CMK (cell line): Measurements from ENCODE around the gene OR5B21.
A peak's percentile ranks its signal among the peaks of the same experiment; 100 is the strongest.

Experiments used
- DNase-seq: peaks from one replicate; pipeline ENCODE4 v3.0.0-alpha.2; 2010; ENCODE audit warnings: low read depth

OR5B21 gene

DNA sequence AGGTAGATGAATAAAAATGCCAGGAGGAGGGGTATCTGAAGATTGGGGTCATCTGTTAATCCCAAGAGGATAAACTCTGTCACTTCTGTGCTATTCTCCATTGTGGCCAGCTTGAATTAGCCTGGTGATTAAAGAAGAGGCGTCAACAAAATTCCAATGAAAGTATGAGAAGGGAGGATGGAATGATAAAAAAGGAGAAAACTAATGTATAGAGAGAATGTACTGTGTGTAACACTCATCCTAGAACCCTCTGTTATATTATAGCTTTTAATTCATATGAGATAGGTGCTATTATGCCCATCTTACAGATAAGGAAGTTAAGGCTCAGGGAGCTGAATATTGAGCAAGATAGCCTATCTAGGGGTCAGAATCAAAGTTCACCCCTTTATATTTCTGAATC, at the start of gene OR5B21:
Gene OR5B21, minus strand, starts transcription at position 101 of the 400 bp plus-strand sequence. Its CDS starts 0 bp downstream, at position 101.
- no peak for DNase-seq

DNA sequence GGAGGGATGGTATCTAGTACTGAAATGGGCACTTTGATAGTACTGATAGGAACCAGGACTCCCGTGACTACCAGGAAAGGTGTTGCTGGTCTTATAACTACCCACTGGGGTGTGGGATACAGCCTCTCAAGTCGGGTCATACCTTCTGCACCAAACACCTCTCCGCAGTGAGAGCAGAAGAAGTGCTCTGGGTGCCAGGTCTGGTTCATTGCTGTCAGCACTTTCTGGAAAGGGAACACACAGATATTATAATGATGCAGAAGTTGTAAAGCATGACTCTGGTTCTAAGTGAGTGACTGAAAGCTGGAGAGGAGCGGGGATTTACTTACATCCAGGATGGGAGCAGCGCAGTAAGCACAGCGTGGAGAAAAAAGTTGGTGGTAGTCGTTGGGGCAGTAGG, 41.7 kb upstream of the OR5B21 start:
- DNase-seq, result no peak

DNA sequence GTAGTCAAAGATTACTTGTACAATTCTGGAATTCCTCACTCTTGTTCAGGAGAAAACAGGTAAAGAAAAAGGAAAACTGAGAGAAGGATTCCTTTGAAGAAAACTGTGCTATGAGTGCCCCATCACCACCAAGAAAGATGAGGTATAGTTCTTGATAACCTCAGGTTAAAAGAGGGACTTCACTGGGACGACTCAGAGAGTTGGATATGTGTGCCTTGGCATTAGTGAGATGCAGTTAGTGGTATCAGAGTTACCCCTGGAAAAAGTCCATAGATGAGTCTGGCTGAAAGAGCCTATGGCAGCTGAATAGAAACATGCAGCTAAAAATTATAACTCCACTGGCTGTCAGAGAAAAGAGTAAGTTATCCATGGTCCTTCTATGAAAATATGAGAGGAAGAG, 38.9 kb upstream of the OR5B21 start:
- no peak for DNase-seq

DNA sequence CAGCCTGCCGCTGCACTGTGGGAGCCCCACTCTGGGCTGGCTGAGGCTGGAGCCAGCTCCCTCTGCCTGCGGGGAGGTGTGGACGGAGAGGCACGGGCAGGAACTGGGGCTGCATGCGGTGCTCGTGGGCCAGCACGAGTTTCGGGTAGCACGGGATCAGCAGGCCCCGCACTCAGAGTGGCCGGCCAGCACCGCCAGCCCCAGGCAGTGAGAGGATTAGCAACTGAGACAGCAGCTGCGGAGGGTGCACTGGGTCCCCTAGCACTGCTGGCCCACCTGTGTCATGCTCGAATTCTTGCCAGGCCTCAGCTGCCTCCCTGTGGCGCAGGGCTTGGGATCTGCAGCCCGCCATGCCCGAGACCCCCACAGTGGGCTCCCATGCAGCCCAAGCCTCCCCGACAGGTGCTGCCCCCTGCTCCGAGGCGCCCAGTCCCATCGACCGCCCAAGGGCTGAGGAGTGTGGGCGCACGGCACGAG, 24.0 kb upstream of the OR5B21 start:
- DNase-seq, result no peak

DNA sequence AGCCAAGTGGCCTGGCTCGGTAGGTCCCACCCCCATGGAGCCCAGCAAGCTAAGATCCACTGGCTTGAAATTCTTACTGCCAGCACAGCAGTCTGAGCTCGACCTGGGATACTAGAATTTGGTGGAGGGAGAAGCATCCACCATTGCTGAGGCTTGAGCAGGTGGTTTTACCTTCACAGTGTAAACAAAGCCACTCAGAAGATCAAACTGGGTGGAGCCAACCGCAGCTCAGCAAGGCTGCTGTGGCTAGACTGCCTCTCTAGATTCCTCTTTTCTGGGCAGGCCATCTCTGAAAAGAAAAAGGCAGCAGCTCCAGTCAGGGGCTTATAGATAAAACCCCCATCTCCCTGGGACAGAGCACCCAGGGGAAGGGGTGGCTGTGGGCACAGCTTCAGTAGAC, 22.3 kb upstream of the OR5B21 start:
- no peak for DNase-seq

DNA sequence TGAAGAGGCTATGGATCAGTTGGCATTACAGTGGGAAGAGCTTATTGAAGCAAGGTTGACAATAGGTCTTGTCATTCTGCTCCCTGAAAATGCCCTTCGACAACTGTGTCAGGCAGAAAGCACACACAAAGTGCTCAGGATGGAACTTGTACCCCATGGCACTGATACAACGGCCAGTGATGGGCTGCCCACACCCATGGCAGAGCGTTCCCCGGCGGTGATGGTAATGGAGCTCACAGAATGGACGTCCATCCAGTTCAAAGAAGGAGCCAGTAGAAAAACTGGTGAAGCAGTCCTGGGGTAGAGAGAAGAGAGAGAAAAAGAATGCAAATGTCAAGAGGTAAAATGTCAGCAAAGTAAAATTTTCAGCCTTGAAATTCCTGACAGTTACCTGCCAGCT, 19.5 kb upstream of the OR5B21 start:
- no peak for DNase-seq

DNA sequence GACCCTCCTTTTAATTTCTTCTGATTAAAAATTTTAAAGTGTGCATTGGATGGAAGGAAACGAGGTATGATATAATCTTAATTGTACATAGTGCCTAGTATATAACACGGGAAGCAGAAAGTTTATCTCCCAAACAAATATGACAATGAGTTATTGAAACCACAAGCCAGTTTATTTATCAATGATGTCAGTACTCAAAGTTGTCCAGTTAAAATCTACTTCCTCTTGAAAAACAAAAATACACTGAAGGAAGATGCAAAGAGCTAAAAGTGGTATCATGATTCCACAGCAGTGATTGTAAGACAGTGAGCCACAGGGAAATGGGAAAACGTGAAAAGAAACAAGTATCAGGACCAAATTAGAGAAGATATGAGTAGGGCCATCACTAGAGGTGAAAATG, 18.8 kb upstream of the OR5B21 start:
- peak; percentile 12 for DNase-seq

DNA sequence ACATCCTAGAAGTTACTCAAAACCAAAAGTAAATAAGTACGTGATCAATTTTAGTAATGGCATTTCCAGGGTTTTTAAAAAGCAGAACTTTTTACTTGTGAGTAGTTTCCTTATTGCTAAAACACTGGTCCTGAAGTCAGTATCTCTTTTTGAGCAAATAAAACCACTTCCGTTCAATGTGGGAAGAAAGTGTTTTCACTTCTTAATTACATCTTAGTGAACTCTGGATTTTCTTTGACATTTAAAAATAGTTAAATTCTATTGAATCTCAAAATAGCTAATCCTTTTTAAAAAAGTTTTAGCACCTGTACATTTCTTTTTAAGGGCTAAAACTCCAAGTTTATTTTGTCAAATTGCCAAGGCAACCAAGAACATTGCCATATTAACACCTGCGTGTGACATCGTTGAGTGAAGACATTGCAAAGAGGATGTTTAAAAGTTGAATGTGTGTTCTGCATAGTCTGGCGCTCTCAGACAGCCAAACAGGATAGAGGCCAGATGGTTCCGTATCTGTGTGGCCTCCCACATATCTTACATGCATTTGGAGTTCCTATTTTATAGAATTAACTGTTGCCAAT, 17.2 kb upstream of the OR5B21 start:
- peak; percentile 27 for DNase-seq

DNA sequence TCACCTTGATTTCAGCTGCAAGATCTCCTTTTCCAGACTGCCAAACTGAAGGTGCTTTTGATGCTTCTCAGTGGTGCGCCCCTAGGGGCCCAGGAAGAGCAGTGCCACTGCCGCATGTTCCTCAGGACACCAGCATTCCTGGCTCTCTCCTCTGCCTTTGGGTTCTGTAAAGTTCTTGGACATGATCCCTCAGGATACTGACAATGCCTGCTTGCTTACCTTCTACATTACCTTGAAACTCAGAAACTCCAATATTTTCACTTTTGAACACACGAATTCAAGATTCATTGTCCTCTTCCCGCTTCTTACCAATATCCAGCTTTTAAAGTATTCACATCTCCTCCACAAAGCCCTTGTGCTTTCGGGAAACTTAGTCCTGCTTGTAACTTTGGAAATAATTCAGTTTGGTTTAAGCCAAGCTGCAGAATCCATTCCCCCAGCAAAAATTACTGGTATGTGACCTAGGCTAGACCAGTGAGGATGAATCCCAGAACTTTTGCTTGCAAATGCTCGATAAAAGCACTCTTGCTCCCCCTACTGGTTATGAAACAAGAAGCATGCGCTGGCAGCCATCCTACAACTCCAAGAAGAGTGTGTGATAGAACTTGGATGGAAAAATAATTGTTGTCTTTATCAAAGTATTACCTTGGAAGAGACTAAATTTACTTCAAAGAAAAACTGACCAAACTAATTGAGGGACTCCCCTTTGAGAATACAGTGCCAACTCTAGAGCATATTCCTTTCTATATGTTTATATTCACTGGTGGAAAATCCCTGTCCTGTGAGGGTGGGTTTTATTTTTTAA, 16.5 kb upstream of the OR5B21 start:
- DNase-seq, result peak; percentile 35

DNA sequence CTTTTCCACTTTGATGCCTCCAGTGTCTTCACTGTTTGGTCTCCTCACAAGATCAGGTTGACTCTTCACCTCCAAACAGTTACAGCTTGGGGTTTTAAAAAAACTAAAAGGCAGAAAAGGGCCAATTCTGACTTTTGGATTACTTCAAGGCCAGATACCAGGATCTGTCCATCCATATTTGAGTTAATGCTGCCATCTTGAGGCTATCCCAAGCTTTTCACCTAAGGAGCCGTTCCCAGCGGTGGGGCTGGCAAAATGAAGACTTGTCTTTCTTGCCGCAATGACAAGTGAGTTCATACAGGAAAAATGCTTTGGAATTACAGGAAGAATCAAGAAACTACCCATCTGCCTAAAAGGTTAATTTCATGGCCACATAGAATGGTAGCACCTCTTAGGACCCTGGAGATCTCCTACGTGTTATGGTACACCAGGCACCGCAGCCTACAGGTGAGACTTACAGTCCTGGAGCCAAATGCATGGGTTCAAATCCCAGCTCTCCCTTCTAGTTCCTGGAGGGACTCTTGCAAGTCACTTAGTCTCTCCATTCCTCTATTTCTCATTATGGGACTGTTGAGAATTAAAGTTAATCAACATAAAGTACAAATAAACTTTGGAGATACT, 6.0 kb upstream of the OR5B21 start:
- DNase-seq, result no peak

DNA sequence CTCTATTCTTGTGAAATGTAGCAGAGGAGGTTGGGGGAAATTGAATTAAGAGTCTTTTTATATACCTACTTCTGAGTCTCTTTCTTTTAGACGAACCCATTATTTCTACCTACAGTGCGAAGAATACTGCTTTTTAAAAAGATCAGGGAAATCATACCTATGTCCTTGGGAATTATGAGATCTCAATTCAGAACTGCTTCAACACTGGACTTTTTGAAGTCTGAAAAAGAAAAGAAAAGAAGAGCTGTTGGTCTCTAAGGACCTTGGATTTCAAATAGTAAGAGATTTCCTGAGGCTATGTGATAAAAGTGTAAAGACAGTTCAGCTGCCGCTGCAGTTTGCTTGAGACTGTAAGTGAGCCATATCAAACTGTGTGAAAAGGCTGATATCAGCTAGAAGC, 3.7 kb upstream of the OR5B21 start:
- no peak for DNase-seq

DNA sequence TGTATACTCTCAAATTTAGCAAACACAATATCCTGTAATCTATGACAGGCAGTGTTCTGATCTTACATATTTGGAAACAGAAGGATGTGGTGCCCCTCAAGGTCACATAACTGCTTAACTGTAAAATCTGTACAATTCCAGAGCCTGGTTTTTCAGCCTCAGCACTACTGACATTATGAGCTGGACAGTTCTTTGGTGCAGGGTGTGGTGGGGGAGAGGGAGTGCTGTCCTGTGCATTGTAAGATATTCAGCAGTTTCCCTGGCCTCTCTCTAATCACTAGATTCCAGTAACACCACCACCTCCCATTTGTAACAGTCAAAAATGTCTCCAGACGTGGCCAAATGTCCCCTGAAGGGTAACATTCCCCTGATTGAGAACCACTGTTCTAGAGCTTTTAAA, 1.8 kb upstream of the OR5B21 start:
- DNase-seq, result no peak

DNA sequence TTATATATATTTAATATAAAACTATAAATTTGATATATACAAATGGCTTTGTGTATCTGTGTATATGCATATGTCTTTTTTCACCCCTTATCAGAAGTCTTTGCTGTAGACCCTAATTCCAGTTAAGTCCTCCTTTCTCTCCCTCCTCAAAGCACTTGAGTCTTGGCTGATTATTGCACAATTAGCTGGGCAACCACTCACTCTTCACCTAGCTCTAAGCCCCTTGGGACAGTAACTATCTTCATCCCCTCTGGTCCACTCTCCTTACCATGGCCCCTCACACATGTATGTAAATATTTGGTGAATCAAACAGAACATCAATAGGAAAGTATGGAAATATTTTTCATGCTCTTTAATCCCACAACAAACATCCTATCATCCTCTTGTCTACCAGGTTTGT, 909 bp upstream of the OR5B21 start:
- no peak for DNase-seq

DNA sequence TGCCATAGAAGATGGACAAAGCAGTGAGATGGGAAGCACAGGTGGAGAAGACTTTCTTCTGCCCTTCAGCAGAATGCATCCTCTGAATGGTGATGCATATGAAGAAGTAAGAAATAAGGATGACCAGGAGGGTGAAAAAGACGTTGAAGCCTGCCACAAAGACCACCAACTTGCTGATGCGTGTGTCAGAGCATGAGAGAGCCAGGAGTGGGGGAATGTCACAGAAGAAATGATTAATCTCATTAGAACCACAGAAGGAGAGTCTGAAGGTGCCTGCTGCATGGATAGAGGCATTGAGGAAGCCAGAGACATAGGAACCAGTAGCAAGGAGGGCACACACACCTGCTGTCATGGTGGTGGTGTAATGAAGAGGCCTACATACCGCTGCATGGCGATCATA, 550 bp downstream of the OR5B21 start:
- DNase-seq, result no peak

DNA sequence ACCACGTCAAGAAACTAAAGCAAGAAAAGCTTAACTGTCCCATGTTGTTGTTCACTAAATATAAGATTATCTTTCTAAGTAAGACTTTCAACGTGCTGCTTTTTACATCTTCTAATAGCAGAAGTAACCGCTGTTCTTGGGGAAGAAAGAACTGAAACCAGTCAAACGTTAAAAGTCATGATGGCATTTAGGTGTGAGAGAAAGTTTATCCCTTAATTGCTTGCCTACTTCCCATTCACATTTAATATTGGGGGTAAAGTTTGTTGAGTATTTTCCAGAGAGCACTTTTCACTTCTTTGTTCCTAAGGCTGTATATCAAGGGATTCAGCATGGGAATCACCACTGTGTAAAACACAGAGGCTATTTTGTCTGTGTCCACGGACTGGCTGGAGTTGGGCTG, 970 bp downstream of the OR5B21 start:
- DNase-seq, result no peak

DNA sequence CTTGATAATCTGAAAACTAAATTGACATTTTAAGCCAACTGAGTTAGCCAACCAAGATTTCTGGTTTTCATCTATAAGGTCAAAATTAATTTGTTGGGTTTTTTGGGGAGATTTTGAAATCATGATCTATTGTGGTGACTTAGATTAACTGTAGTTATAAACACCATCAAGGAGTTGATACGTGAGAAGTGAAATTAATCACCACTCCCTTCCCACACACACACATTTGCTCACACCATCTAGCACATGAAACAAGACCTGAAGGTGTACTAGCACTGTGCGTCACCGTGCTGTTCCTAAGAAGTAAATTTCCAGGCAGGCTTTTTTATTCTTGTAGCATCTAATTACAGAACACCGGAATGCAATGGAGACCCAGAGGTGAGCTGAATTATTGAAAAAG, 2.1 kb downstream of the OR5B21 start:
- no peak for DNase-seq

DNA sequence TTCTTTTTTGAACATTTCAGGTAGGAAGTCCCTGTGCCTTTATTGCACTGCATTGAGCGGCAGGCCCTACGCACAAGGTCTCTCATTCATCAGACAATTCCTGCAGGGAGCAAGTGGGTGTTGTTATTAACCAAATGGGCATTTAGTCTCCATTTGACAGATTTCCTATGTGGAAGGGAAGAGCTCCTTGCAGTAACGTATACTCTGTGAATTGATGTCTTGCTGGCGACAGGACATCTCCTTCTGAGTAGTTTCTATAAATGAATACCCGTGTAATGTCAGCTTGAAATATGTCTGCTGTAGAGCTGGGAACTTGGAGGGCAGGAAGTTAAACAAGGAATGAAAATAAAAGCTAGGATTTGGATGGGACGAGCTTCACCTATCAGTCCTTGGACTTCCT, 3.7 kb downstream of the OR5B21 start:
- no peak for DNase-seq

DNA sequence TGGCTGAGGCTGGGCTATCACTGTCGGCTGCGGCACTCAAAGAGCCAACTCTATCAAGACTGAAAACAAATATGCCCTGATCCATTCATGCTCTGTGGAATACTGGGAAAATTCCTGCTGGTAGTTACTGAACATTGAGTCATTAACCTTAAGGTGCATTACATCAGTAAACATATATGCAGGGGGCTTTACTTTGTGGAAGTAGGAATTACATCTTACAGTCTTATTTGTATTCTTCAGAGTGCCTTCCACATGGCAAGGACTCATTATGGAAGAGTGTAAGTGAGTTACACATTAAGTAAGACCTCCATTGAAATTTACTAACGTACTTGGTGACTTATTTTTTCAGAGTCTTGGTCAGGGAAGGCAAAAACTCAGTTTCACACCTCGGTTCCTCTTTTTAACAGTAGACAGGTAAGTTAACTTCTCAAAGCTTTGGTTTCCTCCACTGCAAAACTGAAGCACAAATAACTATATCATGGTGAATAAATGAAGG, 4.5 kb downstream of the OR5B21 start:
- DNase-seq, result no peak

DNA sequence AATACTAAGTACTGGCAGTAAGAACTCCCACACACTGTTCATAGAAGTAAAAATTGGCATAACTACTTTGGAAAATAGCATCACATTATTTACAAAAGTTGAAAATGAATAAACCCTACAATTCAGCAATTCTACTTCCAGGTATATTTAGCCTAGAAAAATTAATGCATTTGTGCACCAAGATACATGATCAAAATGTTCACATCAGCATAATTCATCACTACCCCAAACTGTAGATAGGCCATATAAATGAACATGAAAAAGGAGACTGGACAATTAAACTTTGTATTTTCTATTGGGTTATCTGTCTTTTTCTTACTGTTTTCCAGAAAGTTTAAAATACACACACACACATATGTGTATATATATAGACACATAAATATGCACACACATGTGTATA, 5.9 kb downstream of the OR5B21 start:
- DNase-seq, result no peak

DNA sequence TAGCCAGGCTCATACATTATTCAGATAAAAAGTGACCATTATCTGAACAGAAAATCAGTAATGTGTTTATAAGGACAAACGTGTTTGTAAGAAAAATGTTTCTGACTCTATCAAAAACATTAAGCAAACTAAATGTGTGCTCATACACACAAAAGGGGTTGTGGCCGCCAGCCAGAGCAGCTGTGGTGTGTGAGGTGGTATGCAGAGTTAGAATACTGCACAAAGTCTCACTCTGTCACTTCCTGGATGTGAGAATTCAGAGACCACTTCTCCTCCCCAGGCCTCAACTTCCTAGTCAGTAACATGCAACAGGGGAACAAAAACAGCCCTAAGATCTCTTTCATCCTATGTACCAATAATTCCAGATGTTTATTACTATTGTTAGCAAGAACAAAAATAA, 9.4 kb downstream of the OR5B21 start:
- DNase-seq, result no peak

DNA sequence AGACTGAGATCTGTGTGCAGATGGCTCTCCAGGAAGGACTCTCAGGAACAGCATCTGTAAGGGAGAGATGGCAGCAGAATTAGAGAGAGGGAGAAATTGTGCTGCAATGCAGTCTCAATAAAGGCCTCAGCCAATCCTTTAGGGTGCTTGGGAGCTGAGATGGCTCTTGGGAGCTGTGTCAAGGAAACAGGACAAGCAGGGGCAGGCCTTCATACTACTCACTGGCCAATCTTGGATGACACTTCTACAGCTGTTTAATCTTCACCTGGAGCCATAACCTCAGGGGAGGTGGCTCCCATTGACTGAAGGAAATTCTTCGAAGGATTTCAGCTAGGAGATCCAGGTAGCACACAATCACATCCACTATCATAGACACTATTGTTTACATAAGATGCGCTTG, 10.0 kb downstream of the OR5B21 start:
- no peak for DNase-seq

DNA sequence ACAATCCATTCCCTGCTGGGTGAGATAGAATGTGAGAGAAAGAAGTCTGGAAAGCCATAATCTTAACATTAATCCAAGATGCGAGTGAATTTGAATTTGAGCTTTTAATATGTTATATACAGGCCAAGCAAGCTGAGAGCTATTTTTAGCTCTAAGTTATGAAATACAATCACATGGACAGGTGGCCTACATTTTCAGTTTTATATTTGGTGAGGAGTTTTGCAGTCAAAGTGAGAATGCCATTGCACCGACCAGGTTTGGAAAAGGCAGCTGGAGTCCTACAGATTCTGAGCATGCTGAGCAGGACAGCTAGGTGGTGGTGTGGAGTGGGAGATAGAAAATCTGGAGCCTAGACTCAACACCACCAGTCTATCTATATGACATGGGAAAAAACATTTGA, 12.0 kb downstream of the OR5B21 start:
- DNase-seq, result no peak

DNA sequence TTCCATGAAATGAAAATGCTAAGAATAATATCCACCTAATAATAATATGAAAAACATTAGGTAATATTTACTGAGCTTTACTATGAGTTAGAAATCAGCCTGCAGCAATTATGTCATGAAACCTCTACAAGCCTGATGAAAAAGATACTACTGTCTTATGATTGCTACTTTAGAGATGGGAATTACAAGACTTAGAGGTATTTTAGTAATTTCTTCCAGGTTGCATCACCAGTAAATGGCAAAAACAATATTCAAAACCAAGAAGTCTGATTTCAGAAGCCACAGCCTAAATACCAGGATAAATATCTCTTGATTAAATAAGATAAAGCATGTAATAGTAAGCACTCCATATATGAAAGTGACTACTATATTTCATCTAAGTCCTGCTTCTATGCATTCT, 13.8 kb downstream of the OR5B21 start:
- no peak for DNase-seq
